Skeletal muscle satellite cell (primary cell): ENCODE measurements around the gene WDFY2.
A peak's percentile ranks its signal among the peaks of the same experiment; 100 is the strongest.

Source experiments
- H3K27me3 ChIP-seq: 2 replicates; pipeline ENCODE4 v1.7.0; 2013; ENCODE audit warnings: low read length; ENCODE audit not compliant: control insufficient read depth, insufficient read depth
- H3K36me3 ChIP-seq: 2 replicates; pipeline ENCODE4 v1.7.0; 2013; ENCODE audit warnings: mild to moderate bottlenecking, control low read depth, low read length; ENCODE audit not compliant: insufficient read depth
- H3K4me1 ChIP-seq: 2 replicates; pipeline ENCODE4 v1.7.0; 2013; ENCODE audit warnings: low read length; ENCODE audit not compliant: control insufficient read depth, insufficient read depth
- H3K4me2 ChIP-seq: 2 replicates; pipeline ENCODE4 v1.7.0; 2013; ENCODE audit warnings: mild to moderate bottlenecking, low read length
- H3K4me3 ChIP-seq: 2 replicates; pipeline ENCODE4 v1.7.0; 2013; ENCODE audit warnings: low read length
- H3K9ac ChIP-seq: 2 replicates; pipeline ENCODE4 v1.7.0; 2013; ENCODE audit warnings: mild to moderate bottlenecking, low read depth, low read length, moderate library complexity
- H3K9me3 ChIP-seq: replicated peaks from 2 replicates; pipeline ENCODE4 v1.7.0; 2013; ENCODE audit warnings: mild to moderate bottlenecking, control low read depth, low read length

Gene WDFY2

DNA sequence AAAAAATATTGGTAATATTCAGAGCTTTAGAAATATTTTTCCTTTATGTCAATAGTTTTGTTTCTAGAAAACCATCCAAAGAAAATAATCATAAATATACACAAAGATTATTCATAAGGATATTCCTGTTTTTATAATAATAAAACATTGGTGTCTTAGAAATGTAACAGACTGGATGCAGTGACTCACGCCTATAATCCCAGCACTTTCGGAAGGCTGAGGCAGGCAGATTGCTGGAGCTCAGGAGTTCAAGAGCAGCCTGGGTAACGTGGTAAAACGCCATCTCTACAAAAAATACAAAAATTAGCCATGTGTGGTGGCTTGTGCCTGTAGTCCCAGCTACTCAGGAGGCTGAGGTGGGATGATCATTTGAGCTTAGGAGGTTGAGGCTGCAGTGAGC lies 112.9 kb downstream of the WDFY2 start:
- Histone ChIP-seq H3K9ac (no peak overlapping the region), H3K36me3 (peaks cover 3% of the 10 kb centered on the region)

DNA sequence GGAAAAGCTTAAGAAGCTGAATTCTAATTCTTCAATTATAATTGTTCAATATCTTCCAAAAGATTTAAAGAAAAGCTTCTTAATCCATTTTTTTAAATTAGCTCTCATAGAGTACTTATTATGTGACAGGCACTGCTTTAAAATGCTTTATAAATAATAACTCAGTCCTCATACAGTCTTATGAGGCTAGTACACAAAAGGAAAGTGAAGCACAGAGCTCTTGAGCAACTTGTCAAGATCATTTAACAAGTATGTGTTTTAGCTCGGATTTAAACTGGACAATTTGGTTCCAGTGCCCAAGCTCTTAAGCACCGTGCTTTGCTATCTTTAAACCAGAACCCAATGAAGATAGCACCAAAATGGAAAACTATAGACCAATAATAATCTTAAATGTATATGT lies 113.6 kb downstream of the WDFY2 start:
- Histone ChIP-seq H3K4me1 (peaks cover 21% of the 10 kb centered on the region), H3K27me3 (no peaks in the 10 kb centered on the region), H3K9ac (no peak overlapping the region), H3K4me3 (no peak overlapping the region), H3K36me3 (peaks cover 3% of the 10 kb centered on the region), H3K4me2 (peak overlapping the region; percentile 36), H3K9me3 (no peaks in the 10 kb centered on the region)

More for the DNA sequence above, 112.9 kb downstream of the WDFY2 start:
- peak overlapping the region; percentile 36 for H3K4me2 ChIP-seq
- peaks cover 21% of the 10 kb centered on the region for H3K4me1 ChIP-seq
- H3K4me3 ChIP-seq, result no peak overlapping the region
- H3K9me3 ChIP-seq, result no peaks in the 10 kb centered on the region
- H3K27me3 ChIP-seq, result no peaks in the 10 kb centered on the region

DNA sequence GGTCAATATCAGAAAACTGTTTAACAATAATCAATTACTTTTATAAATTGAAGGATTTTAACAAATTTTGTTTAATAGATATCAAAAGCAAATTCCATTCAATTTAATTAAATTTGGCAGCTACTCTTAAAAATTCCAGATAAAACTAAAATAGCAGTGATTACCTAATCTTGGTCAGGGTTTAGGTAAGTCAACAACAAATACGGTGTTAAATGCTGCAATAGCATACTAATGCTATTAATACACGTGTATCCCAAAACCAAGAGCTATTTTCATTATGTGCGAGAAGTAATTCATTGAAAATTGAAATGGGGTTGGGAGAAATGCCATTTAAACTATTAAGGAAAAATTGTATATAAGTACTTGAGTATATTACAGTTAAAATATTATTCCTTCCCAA lies 114.1 kb downstream of the WDFY2 start:
- H3K9ac ChIP-seq, result no peak overlapping the region
- no peaks in the 10 kb centered on the region for H3K27me3 ChIP-seq
- H3K36me3 ChIP-seq, result peaks cover 3% of the 10 kb centered on the region
- peaks cover 21% of the 10 kb centered on the region for H3K4me1 ChIP-seq
- no peak overlapping the region for H3K4me2 ChIP-seq
- no peaks in the 10 kb centered on the region for H3K9me3 ChIP-seq
- no peak overlapping the region for H3K4me3 ChIP-seq

DNA sequence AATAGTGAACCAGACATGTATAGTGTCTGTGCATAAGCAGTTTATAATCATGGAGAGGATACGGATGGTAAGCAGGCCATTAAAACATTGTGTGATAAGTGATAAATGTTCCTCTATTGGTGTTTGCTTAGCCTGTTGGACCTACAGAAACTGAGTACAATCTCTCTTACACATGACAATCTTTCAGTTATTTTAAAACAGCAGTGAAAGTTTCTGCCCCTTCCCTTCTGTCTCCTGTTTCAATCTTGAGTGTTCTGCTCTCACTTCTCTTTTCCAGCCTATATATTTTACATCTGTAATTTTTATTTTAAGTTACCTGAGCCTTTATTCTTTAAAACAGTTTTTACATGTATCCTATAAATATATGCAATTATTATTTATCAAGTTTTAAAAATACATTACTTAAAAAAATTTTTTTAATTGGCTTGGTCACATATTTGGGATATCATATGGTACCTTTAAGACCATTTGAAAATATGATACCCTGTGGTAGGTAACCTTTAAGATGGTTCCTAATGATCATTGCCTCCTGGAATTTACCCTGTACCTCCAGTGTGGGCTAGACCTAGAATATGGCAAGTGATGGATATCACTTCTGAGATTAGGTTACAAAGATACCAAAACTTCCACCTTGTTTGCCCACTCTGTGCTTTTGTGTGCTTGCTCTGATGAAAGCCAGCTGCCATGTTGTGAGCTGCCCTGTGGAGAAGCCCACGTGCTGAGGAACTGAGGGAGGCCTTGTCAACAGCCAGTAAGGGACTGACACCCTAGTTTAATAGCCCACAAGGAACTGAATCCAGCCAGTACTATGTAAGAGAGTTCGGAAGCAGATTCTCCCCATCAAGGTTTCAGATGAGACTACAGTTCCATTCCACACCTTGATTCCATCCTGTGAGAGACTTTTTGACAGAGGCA lies 120.4 kb downstream of the WDFY2 start:
- Histone ChIP-seq H3K36me3 (peaks cover 19% of the 10 kb centered on the region), H3K27me3 (no peaks in the 10 kb centered on the region)

DNA sequence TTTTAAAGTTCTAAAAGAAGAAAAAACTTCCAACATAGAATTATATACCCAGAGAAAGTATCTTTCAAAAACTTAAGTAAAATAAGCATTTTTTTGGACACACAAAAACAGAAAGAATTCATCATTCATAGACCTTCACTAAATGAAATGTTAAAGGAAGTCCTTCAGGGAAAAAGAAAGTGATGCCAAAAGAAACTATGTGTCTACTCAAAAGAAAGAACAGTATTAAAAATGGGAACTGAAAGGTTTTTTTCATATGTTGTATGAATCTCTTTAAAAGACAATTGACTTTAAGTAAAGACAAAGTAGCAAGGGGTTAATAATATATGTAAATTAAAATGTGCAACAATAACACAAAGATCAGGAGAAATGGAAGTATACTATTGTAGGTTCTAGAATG lies 123.2 kb downstream of the WDFY2 start:
- H3K4me2 ChIP-seq, result no peak overlapping the region
- H3K9ac ChIP-seq, result no peak overlapping the region
- H3K4me3 ChIP-seq, result no peak overlapping the region
- no peaks in the 10 kb centered on the region for H3K27me3 ChIP-seq
- H3K36me3 ChIP-seq, result peaks cover 18% of the 10 kb centered on the region
- no peaks in the 10 kb centered on the region for H3K9me3 ChIP-seq
- no peaks in the 10 kb centered on the region for H3K4me1 ChIP-seq

More for the DNA sequence above, 120.4 kb downstream of the WDFY2 start:
- no peak overlapping the region for H3K9ac ChIP-seq
- H3K9me3 ChIP-seq, result no peaks in the 10 kb centered on the region
- no peak overlapping the region for H3K4me2 ChIP-seq
- H3K4me3 ChIP-seq, result no peak overlapping the region
- no peaks in the 10 kb centered on the region for H3K4me1 ChIP-seq

DNA sequence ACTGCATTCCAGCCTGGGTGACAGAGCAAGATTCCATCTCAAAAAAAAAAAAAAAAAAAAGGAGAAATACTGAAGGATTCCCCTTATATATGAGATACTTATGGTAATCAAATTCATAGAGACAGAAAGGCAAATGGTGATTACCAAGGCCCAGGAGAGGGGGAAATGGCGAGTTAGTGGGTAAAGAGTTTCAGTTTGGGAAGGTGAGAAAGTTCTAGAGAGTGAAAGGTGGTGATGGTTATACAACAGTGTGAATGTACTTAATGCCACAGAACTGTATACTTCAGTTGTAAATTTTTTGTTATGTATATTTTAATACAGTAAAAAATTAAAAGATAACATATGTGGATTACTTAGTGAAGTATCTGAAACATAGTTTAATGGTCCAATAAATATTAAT lies 129.5 kb downstream of the WDFY2 start:
- H3K27me3 ChIP-seq, result no peaks in the 10 kb centered on the region
- no peak overlapping the region for H3K4me3 ChIP-seq
- peaks cover 5% of the 10 kb centered on the region for H3K36me3 ChIP-seq
- H3K4me2 ChIP-seq, result no peak overlapping the region
- peaks cover 24% of the 10 kb centered on the region for H3K4me1 ChIP-seq
- H3K9me3 ChIP-seq, result no peaks in the 10 kb centered on the region
- no peak overlapping the region for H3K9ac ChIP-seq

DNA sequence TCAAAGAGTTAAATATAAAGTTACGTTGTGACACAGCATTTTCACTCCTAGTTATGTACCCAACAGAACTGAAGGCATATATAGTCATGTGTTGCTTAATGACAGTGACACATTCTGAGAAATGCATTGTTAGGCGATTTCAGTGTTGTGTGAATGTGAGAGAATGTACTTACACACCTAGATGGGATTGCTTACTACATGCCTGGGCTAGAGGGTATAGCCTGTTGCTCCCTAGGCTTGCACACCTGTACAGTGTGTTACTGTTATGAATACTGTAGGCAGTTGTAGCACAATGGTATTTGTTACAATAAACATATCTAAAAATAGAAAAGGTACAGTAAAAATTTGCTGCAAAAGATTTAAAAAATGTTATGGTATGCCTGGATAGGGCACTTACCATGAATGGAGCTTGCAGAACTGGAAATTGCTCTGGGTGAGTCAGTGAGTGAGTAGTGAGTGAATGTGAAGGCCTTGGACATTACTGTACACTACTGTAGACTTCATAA lies 130.5 kb downstream of the WDFY2 start:
- H3K4me1 ChIP-seq, result peaks cover 24% of the 10 kb centered on the region
- H3K4me3 ChIP-seq, result no peak overlapping the region
- no peaks in the 10 kb centered on the region for H3K9me3 ChIP-seq
- H3K36me3 ChIP-seq, result peaks cover 12% of the 10 kb centered on the region
- peak overlapping the region; percentile 8 for H3K4me2 ChIP-seq
- no peak overlapping the region for H3K9ac ChIP-seq
- H3K27me3 ChIP-seq, result no peaks in the 10 kb centered on the region

DNA sequence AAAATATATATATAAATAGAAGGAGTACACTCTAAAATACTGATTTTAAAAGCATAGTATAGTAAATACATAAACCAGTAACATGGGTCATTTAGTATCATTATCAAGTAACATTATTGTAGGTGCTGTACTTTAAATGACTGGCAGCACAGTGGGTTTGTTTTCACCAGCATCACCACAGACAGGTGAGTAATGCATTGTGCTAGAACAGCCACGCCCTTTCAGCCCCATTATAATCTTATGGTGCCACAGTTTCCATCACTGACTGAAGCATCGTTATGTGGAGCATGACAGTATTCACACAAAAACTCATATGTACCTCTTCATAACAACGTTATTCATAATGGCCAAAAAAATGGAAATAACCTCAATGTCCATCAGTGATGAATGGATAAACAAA lies 131.4 kb downstream of the WDFY2 start:
- Histone ChIP-seq H3K9ac (no peak overlapping the region), H3K27me3 (no peaks in the 10 kb centered on the region), H3K4me1 (peaks cover 24% of the 10 kb centered on the region), H3K36me3 (peaks cover 14% of the 10 kb centered on the region), H3K4me3 (no peak overlapping the region), H3K4me2 (no peak overlapping the region), H3K9me3 (no peaks in the 10 kb centered on the region)

DNA sequence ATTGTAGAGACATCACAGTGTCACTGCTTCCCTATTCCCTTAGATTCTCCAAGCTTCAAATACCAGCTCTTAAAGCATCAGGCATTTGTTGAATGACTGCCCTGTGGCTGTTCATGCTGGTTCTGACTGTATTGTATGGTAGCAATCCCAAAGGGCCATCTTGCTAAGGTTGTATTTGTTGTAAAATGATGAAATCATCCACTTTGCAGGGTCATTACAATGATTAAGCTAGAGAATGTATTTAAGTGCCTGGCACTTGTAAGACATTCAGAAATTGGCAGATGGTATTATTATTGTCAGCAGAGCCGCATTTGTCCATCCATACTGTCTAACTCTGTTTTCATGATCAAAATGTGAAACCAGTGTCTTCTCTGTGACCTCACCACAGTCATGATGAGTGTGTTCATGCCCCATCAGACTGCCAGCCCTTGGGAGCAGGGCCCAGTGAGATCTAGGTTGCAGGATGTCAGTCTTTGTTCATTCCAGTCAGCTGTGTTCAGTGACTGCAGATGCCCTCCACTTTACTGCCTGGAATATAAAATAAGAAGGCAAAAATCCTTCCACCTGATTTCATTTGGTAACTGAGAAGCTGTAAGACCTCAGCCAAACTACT lies 133.6 kb downstream of the WDFY2 start:
- no peaks in the 10 kb centered on the region for H3K27me3 ChIP-seq
- peaks cover 24% of the 10 kb centered on the region for H3K4me1 ChIP-seq
- no peak overlapping the region for H3K9ac ChIP-seq
- H3K4me2 ChIP-seq, result no peak overlapping the region
- peaks cover 26% of the 10 kb centered on the region for H3K36me3 ChIP-seq
- no peak overlapping the region for H3K4me3 ChIP-seq
- no peaks in the 10 kb centered on the region for H3K9me3 ChIP-seq

DNA sequence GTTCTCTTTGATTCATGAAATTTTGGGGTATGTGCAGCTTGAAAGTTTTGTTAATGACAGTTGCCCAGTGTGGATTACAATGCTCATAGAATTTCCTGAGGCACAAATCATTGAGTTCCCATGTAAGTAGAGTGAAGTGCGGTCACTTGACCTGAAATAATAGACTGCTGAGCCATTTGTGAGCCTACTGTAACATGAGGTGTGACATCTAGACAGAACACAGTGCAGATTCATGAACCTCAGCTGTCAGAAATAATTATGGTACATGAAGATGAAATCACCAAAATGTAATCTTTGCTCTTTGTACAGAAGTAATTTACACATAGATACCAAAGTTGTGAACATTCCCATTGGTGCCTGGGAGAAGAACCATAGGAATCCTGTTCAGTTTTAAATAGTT lies 135.1 kb downstream of the WDFY2 start:
- Histone ChIP-seq H3K4me3 (no peak overlapping the region), H3K27me3 (no peaks in the 10 kb centered on the region), H3K9me3 (no peaks in the 10 kb centered on the region), H3K36me3 (peaks cover 26% of the 10 kb centered on the region), H3K4me2 (no peak overlapping the region), H3K4me1 (peaks cover 22% of the 10 kb centered on the region), H3K9ac (no peak overlapping the region)

DNA sequence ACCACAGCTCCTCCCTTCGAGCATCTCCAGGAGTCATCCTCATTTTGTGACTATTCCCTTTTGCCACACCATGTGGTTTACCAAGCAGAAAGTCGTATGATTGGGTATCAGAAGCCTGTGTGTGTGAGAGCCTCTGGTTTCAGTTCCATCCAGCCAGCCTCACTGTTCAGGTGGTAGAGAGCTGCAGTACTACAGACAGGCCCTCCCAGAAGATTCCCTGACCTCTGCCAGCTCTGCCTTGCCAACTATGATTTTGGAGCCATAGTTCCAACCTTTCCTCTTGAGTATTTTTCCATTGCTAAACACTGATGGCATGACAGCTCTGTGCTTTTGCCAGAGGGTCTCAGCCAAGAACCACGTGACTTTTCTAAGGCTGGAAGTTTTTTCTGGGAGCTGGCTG lies 137.2 kb downstream of the WDFY2 start:
- Histone ChIP-seq H3K36me3 (peaks cover 26% of the 10 kb centered on the region), H3K27me3 (no peaks in the 10 kb centered on the region)

More for the DNA sequence above, 137.2 kb downstream of the WDFY2 start:
- no peak overlapping the region for H3K9ac ChIP-seq
- H3K4me1 ChIP-seq, result peaks cover 20% of the 10 kb centered on the region
- no peak overlapping the region for H3K4me3 ChIP-seq
- H3K4me2 ChIP-seq, result no peak overlapping the region
- no peaks in the 10 kb centered on the region for H3K9me3 ChIP-seq
